ENCODE results near the gene ADAM12. TPM values are rescaled to one million over a fixed set of nuclear protein-coding genes. Genes with fewer than 3 reads are reported as not detected.

ADAM12 gene
- total RNA-seq, 4 donors from 2014 or later = under 0.01 to 1.3 (median 1.0) TPM

DNA sequence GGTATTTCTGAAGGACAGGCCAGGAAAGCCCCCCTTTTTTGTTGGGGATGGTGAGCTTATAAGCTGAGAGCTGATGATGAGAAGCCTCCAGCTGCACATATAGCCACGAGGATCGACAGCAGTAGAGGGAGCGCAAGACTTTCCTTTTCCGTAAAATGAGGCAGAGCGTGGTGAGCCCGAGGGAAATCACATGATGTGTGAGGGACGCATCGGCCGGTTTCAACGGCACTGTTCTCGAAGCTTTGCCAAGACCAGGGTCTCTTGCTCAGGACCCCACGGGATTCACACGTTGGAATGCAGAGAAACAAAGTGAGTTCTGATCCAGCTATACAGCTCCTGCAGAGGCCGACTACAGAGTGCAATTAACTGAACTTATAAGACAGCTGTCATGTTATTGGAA, 55.7 kb downstream of the ADAM12 start:
- 90% methylated on average over 14 of the region's 14 CpGs for WGBS
- no peak overlapping the region for H3K27ac ChIP-seq (replicated peaks in 1 of 4)
- intact Hi-C loops (cut with DNase I) = no loop called here
- no peak for TF ChIP-seq EP300 (IDR thresholded peaks at IDR 0.05)
- no peak for TF ChIP-seq POLR2AphosphoS5 (IDR thresholded peaks at IDR 0.05)
- TF ChIP-seq POLR2A (IDR thresholded peaks at IDR 0.05; ENCODE audit: low read depth) = no peak
- TF ChIP-seq, protein P1, sequence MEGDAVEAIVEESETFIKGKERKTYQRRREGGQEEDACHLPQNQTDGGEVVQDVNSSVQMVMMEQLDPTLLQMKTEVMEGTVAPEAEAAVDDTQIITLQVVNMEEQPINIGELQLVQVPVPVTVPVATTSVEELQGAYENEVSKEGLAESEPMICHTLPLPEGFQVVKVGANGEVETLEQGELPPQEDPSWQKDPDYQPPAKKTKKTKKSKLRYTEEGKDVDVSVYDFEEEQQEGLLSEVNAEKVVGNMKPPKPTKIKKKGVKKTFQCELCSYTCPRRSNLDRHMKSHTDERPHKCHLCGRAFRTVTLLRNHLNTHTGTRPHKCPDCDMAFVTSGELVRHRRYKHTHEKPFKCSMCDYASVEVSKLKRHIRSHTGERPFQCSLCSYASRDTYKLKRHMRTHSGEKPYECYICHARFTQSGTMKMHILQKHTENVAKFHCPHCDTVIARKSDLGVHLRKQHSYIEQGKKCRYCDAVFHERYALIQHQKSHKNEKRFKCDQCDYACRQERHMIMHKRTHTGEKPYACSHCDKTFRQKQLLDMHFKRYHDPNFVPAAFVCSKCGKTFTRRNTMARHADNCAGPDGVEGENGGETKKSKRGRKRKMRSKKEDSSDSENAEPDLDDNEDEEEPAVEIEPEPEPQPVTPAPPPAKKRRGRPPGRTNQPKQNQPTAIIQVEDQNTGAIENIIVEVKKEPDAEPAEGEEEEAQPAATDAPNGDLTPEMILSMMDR (IDR thresholded peaks at IDR 0.05) = no peak
- H3K4me1 ChIP-seq = no peaks in the 10 kb centered on the region
- peaks cover 0 to 5% (median 0%) of the 10 kb centered on the region in 4 donors for H3K27me3 ChIP-seq
- H3K4me3 ChIP-seq = no peak overlapping the region
- DNase-seq (ENCODE audit: extremely low spot score) = no peak
- H3K9me3 ChIP-seq = no peaks in the 10 kb centered on the region
- no peaks in the 10 kb centered on the region for H3K36me3 ChIP-seq

DNA sequence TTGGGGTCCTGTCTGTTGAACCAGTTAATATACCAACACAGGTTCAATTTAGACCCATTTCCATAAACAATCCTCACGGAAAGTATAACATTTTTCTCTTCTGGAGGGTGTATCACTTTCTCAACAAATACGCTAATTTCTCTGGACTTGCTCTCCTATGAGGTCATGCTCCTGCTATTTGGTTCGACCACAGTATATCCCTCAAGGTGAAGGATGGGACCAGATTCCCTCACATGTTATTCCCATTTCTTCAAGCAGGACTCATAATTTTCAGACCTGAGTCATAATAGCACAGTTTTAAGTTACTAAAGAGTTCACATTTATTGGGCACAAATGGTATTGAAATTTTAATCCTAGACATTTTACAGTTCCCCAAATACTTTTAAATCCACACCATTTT, 57.2 kb downstream of the ADAM12 start:
- 83% methylated on average over 3 of the region's 3 CpGs for WGBS

DNA sequence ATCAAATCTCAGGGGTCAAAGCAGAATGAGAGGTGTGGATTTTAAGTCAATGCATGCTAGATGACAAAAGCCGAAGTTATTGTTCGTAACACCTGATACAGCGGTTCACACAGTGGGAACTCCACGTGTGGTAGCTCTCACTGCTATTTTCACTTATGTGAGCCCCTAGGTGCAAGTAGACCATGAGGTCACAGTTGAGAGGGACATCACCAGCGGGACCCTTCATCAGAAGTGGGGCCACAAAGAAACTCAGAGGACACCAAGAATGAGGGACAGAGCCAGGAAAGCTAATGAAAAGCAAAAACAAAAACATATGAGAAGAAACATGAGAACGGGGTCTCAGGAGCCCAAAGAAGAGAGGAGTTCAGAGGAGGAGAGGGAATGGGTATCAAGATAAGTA, 63.5 kb downstream of the ADAM12 start:
- Histone ChIP-seq H3K27me3 (no peaks in the 10 kb centered on the region), H3K36me3 (no peaks in the 10 kb centered on the region), H3K4me1 (no peaks in the 10 kb centered on the region), H3K9me3 (no peaks in the 10 kb centered on the region), H3K27ac (replicated peaks in 1 of 4) (no peak overlapping the region), H3K4me3 (no peak overlapping the region)
- no peak for TF ChIP-seq EP300 (IDR thresholded peaks at IDR 0.05)
- TF ChIP-seq, protein P1 (IDR thresholded peaks at IDR 0.05) = no peak
- TF ChIP-seq POLR2AphosphoS5 (IDR thresholded peaks at IDR 0.05) = no peak
- TF ChIP-seq POLR2A (IDR thresholded peaks at IDR 0.05; ENCODE audit: low read depth) = no peak
- 93% methylated on average over 6 of the region's 6 CpGs for WGBS
- DNase-seq (ENCODE audit: extremely low spot score) = peak; percentile 68
- intact Hi-C loops (cut with DNase I) = no loop called here

More for the DNA sequence above, 57.2 kb downstream of the ADAM12 start:
- no peak for DNase-seq (ENCODE audit: extremely low spot score)
- intact Hi-C loops (cut with DNase I) = no loop called here
- H3K4me1 ChIP-seq = no peaks in the 10 kb centered on the region
- H3K27ac ChIP-seq (replicated peaks in 1 of 4) = no peak overlapping the region
- no peaks in the 10 kb centered on the region for H3K36me3 ChIP-seq
- H3K9me3 ChIP-seq = no peaks in the 10 kb centered on the region
- no peak overlapping the region for H3K4me3 ChIP-seq
- peaks cover 0 to 5% (median 0%) of the 10 kb centered on the region in 4 donors for H3K27me3 ChIP-seq
- TF ChIP-seq, protein P1 (IDR thresholded peaks at IDR 0.05) = no peak
- no peak for TF ChIP-seq EP300 (IDR thresholded peaks at IDR 0.05)
- no peak for TF ChIP-seq POLR2A (IDR thresholded peaks at IDR 0.05; ENCODE audit: low read depth)
- TF ChIP-seq POLR2AphosphoS5 (IDR thresholded peaks at IDR 0.05) = no peak

DNA sequence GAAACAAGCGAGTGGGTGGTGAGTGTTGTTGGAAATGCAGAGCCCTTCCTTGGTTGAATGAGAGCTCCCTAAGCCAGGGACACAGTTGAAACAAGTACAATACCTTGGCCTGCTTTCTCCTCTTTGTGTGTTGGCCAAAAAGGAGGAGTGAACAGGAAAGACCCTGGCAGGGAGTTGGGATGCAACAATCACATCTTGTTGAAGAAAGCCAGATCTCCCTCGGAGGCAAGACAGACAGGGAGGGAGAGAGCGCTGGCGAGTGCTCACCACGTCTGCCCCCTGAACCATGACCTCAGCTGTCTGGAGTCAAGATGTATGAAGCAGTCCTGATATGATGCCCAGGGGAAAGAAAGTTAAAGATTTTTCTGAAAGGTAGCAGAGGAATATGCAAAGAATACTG, 66.8 kb downstream of the ADAM12 start:
- Histone ChIP-seq H3K4me3 (no peak overlapping the region), H3K9me3 (no peaks in the 10 kb centered on the region), H3K4me1 (no peaks in the 10 kb centered on the region), H3K27ac (replicated peaks in 1 of 4) (no peak overlapping the region), H3K27me3 (no peaks in the 10 kb centered on the region), H3K36me3 (no peaks in the 10 kb centered on the region)
- 60% methylated on average over 5 of the region's 5 CpGs for WGBS
- intact Hi-C loops (cut with DNase I) = no loop called here
- DNase-seq (ENCODE audit: extremely low spot score) = peak; percentile 64
- TF ChIP-seq EP300 (IDR thresholded peaks at IDR 0.05) (no peak), POLR2A (IDR thresholded peaks at IDR 0.05; ENCODE audit: low read depth) (no peak), POLR2AphosphoS5 (IDR thresholded peaks at IDR 0.05) (no peak)
- TF ChIP-seq, protein P1 (IDR thresholded peaks at IDR 0.05) = no peak

DNA sequence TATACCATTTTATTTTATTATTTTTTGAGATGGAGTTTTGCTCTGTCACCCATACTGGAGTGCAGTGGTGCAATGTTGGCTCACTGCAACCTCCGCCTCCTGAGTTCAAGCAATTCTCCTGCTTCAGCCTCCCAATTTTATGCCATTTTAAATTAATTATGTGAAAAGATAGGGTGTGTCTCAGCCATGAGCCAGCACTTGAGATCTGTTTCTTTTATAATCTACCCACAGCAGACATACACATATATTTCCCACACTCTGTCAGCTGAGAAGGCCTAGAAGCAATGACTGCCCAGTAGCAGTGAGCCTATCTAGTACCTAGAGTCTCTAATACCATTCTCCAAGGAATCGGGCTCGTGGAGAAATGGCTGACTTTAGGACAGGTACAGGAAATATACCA, 70.5 kb downstream of the ADAM12 start:
- H3K9me3 ChIP-seq = no peaks in the 10 kb centered on the region
- DNase-seq (ENCODE audit: extremely low spot score) = peak; percentile 29
- intact Hi-C loops (cut with DNase I) = no loop called here
- H3K4me3 ChIP-seq = no peak overlapping the region
- no peaks in the 10 kb centered on the region for H3K36me3 ChIP-seq
- TF ChIP-seq POLR2A (IDR thresholded peaks at IDR 0.05; ENCODE audit: low read depth) (no peak), EP300 (IDR thresholded peaks at IDR 0.05) (no peak), POLR2AphosphoS5 (IDR thresholded peaks at IDR 0.05) (no peak)
- TF ChIP-seq, protein P1 (IDR thresholded peaks at IDR 0.05) = no peak
- no peak overlapping the region for H3K27ac ChIP-seq (replicated peaks in 1 of 4)
- no peaks in the 10 kb centered on the region for H3K4me1 ChIP-seq
- no peaks in the 10 kb centered on the region for H3K27me3 ChIP-seq
- WGBS = 66% methylated on average over 3 of the region's 3 CpGs
